ENCODE measurements around the gene KLF3. TPM values are rescaled to one million over a fixed set of nuclear protein-coding genes. Genes with fewer than 3 reads are reported as not detected.

Gene KLF3
- total RNA-seq = 16.5 and 27.0 TPM in 2 replicates

DNA sequence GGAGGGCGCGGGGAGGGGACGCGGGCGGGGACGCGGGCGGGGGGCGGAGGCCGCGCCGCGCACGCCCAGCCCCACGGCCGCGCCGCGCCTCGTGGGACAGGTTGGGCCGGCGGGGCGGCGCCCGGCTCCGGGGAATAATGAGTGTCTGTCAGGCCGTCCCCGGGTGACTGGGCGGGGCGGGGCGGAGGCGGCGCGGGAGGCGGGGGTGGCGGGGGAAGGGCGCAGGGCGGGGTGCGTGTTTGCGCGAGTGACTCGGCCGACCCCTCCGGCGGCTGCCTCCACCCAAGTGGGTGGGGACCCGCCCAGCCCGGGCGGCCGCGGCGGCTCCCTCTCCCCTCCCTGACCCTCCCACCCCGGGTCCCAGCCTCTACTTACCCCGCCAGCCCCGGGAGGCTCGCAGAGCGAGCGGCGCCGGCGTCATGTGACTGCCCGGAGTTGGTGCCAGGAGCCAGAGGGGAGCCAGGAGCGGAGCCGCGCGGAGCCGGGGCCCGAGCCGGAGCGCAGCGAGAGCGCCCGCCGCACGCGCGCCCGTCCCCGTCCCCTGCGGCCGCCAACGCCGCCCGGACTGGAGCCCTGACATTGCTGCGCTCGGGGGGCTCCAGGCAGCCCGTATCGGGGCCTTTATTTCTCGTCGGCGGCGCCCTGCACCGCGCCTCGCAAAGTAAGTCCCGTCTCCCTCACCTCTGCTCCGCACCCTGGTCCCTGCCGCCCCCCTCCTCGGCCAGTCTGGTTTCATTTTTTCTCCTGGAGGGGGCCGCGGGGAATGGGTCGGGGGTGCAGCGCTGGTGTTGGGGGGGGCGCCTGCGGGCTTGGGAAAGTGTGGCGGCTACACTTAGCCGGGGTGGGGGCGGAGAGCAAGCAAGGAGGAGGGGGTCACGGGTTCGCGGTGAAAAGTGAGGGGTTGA, at the start of gene KLF3:
TSS of gene KLF3 (plus strand) at position 399 of the 905 bp plus-strand sequence. CDS start 16,427 bp downstream, outside the sequence.

Other genes with a start within 250 kb of the KLF3 start
- gene TLR10, start 118.8 kb downstream of the KLF3 start, total RNA-seq = not detected in 2 replicates
- under 0.01 and 0.49 TPM in 2 replicates for gene TLR1, start 140.6 kb downstream of the KLF3 start, total RNA-seq
- 0.25 and 0.49 TPM in 2 replicates for gene TLR6, start 192.6 kb downstream of the KLF3 start, total RNA-seq
- 101 and 125 TPM in 2 replicates for gene FAM114A1, start 203.6 kb downstream of the KLF3 start, total RNA-seq

Measured in mesangial cell (primary cell).